Stimulated activated CD4-positive, alpha-beta T cell treated with anti-CD3 and anti-CD28 coated beads, Interleukin-2, amount 100 ng/mL, for 4 hours (primary cell): ENCODE measurements around the gene NDUFB10.
"Not testable (repeated sequence)": the region's sequence is repeated elsewhere in the genome, so short reads cannot be mapped to it uniquely, and the experiment has no call there.

Source experiments
- DNase-seq: peaks from one replicate; pipeline ENCODE4 v3.0.0-alpha.2; 2020; ENCODE audit warnings: low read depth

Gene NDUFB10

DNA sequence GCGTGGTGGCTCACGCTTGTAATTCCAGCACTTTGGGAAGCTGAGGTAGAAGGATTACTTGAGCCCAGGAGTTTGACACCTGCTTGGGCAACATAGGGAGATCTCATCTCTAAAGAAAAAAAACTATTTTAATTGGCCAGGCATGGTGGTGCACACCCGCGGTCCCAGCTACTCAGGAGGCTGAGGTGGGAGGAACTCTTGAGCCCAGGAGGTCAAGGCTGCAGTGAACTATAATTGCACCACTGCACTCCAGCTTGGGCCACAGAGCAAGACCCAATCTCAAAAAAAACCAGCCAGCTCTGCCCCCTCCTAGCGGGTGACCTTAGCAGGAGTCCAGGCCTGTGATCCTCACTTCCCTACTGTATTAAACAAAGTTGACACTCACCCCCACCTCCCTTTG lies 35.2 kb upstream of the NDUFB10 start:
- DNase-seq: no peak

DNA sequence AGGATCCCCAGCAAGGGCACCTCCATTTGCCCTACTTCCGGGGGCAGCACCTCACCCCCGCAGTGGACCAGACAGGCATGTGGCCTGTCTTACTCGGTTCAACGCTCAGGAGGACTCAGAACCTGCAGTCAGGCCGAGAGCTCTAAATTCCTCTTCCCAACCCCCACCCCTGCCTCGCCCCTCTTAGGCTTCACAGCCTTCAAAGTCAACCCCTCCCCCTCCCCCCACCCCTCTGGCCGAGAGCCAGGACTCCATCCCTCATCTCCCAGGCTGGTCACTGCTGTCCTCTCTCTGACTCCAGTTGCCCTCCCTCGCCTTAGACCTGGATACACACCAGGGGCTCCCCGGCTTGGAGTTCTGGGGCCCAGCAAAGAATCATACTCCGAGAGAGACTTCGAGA lies 33.1 kb upstream of the NDUFB10 start:
- DNase-seq: no peak

DNA sequence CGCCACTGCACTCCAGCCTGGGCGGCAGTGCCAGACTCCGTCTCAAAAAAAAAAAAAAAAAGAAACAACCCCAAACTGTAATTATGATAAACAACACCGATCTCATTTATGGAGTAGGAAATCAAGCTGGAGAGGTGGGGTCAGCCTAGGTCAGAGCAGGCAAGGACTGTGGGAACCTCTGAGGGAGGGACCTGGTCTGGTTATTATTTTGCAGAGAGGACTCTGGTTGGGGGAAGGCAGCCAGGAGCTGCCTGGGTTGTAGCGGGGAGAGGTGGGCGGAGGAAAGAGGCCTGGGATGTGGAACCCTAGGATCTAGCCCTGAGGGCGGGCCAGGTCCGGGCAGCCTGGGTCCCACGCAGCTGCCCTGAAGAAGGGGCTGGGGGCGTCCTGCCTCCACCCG lies 30.2 kb upstream of the NDUFB10 start:
- DNase-seq: no peak

DNA sequence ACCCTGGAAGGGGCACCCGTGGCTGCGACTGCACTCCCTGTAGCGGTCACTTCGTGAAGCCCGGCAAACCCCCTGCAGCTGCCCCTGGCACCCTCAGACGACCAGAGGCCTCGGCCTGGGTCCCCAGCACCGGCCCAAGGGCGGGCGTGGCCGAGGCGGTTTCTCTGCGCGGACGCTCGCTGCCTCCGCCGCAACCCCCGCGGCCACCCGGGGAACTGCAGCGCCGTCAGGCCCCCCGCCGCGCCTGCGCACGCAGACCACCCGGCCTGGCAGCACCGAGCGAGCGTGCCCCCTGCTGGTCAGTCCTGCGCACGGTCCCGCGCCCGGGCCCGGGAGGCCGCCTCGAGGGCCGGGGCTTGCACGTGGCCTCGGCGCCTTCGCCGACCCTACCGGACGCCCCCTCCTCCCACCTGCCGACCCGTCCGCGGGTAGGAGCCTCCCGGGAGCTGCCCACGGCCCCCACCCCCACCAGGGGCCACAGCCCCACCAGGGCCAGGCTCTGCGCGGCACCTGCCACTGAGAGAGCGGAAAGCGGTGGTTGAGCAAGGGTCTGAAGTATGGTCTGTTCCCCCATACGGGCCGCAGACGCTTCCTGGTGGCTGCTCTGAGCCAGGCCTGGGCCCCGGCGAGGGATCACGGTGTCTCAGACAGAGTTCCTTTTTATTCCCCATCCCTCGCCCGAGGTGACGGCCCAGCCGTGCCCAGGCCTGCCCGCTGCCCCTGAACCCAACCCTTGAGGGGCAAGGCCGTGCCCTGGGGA lies 29.6 kb upstream of the NDUFB10 start:
- peak; percentile 85 for DNase-seq

DNA sequence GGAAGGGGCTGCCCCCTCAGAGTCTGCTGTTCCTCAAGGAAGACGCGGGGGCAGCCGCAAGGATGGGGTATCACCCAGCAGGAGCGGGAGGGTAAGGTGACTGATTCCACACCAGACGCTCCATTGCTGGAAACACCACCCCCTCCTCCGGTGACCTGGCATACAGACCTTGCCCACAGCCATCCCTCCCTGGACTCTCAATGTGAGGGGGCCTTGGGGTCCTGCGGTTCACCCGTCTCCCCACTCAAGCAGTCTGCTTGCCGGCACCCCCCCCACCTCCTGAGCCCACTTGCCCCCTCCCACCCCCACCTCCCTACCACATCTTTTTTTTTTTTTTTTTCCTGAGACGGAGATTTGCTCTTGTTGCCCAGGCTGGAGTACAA lies 29.0 kb upstream of the NDUFB10 start:
- DNase-seq: no peak

DNA sequence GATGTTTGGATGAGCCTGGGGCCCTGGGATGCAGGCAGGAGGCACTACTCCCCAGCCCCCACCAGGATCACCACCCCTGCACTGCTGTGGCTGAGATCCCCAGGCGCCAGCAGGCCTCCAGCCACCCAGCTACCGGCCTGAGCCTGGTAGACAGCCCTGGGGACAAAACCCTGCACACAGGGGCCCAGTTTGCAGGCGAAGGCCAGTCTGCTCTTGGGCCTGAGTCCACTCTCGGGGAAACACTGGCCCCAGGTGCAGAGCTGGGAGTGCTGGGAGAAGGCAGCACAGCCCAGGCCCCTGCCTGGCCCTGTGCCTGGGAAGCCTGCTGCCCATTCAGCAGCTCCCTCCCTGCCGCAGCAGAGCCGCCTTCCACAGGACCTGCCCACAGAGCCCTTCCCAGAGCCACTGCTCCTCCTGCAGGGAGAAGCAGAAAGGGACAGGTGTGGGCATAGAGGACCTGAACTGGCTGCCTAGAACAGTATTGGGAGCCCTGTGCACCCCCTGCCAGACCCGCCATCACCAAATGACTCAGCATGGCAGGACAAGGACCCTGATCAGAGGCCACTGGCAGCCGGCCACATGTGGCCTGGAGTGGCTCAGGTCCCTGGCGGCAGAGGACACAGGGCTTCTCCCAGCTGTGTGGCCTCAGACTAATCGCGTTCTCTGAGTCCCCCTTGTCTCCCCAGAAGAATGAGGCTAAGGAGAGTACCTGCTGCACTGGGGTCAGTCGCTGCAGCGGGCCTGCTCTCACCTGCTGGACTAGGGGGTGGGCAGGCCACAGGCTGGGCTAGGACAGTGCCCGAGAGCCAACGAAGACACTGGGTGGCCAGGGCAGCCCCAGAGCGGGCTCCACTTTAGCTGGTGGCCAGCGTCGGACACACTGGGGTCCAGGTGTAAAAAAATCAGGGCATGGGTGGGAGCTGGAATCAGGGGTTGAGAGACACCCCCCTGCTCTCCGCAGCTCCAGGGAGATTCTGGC lies 27.0 kb upstream of the NDUFB10 start:
- DNase-seq: no peak

DNA sequence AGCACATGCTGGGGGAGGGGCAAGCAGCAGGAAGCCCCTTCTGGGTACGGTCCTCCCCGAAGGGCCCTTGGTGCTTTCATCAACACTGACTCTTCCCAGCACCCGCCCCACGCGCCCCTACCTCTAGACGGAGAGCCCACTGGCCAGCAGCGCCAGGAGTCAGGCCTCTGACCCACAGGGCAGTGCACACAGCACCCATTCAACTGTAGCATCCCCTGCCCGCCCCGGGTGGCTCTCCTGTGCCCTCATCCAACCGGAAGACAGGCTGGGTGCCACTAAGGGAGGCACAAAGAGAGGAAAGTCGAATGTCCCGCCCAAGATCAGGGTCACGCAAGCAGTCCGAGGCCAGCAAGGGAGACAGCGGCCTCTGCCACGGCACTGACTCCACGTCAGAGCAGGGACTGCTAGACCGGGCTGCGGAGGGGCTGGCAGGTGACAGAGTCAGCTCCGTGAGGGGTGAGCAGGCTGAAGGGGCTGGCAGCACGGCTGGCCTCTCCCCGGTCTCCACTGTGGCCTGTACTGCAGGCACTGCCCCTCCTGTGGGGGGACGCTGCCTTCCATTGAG lies 26.2 kb upstream of the NDUFB10 start:
- no peak for DNase-seq

DNA sequence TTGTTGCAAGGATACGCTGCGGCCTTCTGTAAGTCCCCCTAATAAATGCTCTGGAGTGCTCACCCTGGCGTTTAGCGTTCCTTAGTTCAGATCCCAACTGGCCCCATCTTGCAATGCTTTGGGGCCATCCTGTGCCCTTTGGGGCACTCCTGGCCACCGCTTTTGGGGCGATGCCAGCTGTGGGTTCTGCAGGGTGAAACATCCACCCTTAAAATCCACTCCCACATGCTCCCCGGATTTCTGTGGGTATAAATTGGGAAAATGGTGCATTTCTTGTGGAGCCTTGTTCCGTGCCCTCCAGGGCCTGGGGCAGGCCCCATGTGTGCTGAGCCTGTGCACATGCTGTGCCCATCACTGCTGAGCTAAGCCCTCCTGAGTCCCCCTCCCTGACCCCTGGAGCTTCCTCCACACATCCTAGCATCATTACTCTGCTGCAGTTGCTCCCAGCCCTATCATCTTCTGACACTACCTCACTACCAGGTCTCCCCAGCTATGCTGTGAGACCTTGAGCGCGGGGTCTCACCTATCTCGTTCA lies 22.3 kb upstream of the NDUFB10 start:
- DNase-seq: no peak

DNA sequence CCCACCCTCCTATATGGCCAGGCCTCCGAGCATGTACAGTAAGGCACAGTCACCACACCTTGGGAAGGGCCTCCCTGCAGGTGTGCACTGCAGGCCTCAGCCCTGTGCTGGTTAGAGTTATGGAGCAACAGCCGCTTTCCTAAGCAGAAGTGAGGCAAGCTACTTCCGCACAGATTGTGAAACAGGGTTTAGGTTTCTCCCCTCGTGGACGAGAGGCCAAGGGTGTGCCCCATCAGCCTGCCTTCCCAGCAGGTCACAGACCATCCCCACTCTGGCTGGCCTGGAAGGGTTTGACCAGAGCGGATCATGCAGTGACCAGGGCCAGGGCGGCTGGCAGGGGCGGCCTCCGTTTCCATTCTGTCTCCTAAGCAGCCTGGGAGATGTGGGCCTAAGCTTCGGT lies 21.0 kb upstream of the NDUFB10 start:
- DNase-seq: no peak

DNA sequence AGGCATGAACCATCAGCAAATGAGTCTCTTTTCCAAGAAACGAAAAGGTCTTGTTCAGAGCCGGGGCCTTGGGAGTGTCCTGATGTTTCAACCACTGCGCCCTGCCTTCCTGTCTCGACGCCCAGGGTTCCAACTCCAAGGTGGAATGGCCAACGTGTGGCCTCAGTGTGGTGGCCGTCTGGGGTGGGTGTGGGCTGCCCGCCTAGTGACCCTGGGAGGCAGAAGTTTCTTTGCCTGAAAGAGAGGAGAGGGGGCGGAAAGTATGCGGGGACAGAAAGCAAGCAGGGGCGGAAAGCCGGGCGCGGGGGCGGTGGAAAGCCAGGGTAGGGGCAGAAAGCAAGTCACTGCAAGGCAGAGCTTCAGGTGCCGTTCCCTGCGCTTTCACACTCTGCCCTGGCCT lies 20.4 kb upstream of the NDUFB10 start:
- DNase-seq: no peak

DNA sequence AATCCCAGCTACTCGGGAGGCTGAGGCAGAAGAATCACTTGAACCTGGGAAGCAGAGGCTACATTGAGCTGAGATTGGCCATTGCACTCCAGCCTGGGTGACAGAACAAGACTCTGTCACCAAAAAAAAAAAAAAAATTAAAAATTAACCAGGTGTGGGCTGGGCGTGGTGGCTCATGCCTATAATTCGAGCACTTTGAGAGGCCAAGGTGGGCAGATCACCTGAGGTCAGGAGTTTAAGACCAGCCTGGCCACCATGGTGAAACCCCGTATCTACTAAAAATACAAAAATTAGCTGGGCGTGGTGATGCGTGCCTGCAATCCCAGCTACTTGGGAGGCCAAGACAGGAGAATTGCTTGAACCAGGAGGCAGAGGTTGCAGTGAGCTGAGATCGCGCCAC lies 19.5 kb upstream of the NDUFB10 start:
- DNase-seq: not testable (repeated sequence)

DNA sequence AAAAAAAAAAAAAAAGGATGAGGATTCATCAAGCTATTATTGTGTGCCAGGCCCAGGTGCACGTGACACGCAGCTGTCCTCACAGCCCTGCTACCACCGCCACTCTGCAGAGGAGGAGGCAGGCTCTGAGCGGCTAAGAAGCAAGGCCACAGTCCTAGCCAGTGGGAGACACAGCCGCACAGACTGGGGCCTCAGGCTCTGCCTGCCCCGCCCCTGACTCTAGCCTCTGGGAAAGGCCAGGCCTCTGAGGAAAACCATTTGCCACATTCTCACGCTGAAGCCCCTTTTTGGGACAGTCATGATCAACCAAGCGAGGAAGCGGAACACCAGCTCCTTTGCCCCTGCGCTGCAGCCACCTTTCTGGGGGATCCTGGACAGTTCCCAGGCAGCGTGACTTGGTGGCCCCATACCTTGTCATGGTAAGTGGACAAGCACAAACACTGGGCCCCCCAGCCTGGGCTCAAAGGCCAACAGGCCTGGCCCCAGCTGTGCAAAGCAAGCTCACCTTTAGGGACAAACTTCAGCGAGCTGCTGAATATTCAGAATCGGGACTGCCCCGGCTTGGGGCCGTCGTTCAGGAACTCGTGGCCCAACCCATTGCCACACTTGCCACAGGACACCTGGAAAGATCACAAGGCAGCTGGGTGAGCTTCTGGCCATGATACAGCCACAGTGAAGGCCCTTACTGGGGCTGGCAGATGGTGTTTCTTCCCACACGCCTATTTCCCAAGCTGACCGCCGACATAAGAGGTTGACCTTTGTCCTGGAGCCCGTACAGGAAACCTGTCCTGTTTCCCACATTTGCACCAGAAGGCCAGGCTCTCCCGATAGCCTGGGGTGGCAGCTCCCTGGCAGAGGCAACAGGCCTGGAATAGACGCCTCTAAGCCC lies 18.8 kb upstream of the NDUFB10 start:
- DNase-seq: no peak

DNA sequence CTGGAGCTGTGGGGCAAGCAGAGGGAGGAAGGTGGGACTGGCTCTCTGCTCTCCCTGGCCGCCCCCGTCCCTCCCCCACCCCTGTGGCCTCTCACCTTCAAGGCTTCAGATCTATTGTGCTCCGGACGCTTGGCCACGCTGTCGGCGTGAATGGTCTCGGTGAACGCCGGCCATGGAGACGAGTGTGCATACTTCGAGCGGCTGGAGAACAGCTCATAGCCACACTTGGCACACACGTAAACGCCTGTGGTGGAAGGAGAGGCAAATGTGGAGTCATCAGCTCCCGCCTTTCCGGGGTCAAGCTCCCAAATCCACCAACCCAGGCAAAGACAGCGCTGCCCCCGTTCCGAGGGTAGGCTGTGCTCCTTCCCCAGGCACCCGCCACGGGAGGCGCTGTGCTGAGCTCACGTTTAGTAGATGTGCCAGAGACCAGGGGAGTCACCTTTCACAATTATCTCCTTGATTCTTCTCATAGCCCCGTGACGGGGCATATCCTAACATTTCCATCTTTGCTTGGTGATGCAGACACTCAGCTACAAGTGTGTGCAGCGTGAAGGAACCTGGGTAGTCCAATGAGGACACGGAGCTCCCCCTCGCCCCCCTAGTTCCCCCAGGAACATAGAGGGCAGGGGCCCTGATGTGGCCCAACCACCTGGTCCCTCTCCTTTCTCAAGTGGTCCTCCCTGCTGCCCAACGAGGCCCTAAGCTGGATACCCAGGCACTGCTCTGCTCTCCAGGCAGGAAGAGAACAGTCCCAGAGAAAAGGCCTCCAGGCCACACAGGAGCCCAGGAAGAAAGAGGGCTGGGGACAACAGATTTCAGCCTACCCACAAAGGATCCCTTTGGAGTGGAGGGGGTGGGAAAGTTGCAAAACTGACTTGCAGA lies 17.9 kb upstream of the NDUFB10 start:
- no peak for DNase-seq

DNA sequence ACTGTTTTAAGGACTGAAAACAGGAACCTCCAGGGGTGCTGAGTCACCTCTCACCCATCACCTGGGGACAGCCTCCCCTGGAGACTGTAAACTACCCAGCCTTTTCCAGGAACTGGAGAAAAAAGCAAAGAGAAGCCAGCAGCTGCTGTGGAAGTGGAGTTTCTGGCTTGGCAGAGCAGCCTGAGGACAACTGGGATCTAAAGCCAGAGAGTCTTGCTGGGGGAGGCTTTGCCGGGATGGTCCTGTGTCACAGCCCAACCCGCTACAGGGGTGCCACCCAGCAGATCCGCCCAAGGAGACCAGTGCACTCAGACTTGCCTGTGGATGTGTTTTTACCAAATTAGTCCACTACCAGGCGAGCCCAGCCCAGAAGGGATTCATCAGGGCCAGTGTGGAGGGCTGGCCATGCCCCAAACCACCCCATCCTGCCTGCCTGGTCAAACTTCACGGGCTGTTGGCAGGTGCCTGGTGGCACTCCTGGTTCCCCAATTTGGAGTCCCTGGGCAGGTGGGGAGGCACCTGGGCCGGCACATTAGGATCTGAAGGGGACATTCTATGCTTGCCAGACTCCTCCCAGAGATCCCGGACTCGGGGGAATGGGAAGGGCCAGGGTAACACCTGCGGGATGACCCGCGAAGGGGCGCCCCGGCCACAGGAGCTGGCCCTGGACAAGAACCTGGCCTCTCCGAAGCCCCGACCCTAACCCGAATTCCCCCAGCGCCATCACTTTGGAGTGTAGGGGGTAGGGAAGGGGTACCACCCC lies 17.1 kb upstream of the NDUFB10 start:
- no peak for DNase-seq

DNA sequence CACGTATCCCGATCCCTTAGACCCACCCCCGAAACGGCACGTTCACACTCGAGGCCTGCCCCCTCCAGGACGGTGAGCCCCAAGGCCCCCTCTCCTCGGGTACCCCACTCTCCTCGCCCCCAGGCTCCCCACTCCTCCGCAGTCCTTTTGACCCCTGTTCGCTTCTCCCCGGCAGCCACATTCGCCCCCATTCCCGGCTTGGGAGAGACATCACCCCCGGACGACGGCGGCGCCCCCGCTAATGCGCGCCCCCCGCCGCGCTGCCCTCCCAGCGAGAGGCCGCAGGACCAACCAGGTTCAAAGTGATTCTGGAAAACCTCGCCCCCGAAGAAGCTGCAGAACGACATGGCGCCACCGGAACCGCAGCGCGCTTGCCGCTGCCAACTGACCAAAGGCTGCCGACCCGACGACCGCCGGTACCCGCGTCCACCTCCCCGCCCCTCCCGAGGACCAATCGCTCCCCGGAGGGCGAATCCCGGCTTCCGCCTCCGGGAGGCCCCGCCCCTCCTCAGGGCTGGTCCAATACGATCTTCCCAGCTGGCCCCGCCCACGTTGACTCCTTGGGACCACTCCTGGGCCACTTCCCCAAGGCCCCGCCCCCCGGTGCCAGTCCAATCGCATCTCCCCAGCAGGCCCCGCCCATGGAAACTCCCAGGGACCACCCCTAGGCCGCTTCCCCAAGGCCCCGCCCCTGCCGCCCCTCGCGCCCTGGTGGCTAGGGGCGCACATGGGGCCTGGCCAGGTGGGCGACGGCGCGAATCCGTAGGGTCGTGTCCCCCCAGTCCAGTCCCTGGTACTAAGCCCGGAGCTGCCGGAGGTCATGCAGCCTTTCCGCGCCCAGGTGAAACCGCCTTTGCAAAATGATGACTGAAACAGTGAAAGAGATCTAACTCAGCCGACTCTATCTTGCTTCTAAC lies 16.3 kb upstream of the NDUFB10 start, which contains the start of gene MSRB1:
MSRB1 (minus strand) TSS at position 390 of the 917 bp plus-strand sequence; CDS start at position 347, 43 bp downstream.
- peak; percentile 98 for DNase-seq

DNA sequence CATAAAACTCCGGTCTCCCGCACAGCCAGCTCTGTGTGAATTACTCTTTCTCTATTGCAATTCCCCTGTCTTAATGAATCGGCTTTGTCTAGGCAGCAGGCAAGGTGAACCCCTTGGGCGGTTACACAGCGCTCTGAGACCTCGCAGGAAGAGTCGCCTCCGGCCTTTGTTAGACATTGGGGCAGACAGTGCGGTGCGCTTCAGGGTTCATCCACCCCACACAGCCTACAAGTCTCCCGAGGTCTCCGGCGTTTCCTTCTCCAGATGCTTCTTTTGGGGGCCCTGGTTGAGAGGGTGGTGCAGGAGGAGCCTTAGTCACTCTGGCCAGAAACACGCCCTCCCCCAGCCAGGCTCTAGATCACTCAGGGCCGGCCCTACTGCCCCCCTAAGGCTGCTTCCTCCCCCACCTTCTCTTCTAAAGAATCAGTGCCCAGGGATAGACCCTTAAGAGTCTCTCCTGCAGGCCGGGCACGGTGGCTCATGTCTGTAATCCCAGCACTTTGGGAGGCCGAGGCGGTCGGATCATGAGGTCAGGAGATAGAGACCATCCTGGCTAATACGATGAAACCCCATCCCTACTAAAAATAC lies 14.6 kb upstream of the NDUFB10 start:
- no peak for DNase-seq

DNA sequence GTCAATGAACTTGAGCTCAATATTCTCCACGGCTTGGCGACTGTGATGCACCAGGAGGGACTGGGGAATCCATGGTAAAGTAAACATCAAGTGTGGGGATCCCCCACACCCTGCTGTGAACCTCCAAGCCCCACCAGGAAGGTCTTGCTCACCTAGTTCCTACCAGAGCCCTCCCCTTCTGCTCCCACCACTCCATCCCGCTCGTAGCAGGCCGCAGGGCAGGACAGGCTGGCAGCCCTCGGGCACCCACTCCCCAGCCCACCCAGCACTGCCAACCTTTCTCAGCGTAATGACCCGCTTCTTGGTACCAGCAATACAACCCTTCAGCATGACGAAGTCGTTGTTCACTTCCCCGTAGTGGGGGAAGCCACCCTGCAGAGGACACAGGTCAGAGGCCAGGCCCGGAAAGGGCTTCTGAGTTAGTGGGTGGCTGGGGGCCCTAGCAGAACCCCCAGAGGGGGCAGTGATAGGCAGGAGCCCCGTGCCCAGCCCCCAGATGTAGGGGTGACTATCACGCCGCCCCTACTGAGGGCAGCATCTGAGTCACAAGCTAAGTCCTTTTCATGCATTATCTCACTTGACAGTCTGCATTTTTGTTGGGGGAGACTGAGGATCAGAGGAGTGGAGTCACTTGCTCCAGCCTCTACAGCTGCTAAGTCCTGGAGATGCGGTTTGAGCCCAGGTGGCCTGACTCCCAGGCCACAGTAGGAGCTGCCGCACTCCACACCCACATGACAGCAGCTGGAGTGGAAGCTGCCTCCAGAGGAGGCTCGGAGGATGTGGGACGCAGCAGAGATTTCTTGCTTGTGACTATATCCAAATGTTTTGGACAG lies 13.6 kb upstream of the NDUFB10 start:
- no peak for DNase-seq
